Choroid plexus epithelial cell (primary cell): Measurements from ENCODE around the gene GUCY1A1.

Experiments used
- DNase-seq: peaks from one replicate; pipeline ENCODE4 v3.0.0-alpha.2; 2010; ENCODE audit warnings: low read depth
- H3K4me3 ChIP-seq: 2 replicates; pipeline ENCODE4 v1.5.1; 2011; ENCODE audit warnings: low read depth, mild to moderate bottlenecking, control low read depth, low read length, moderate library complexity
- CTCF ChIP-seq: conservative IDR thresholded peaks from 2 replicates; pipeline ENCODE4 v1.5.1; 2011; ENCODE audit warnings: low read depth, mild to moderate bottlenecking, control low read depth, inconsistent platforms, low read length, moderate library complexity

Gene GUCY1A1

GRCh38 chr4:155709918-155710317 is 43.3 kb downstream of the GUCY1A1 start:
- no peak overlapping the region for H3K4me3 ChIP-seq
- TF ChIP-seq CTCF = no peak
- DNase-seq = no peak

- DNase-seq = no peak
- TF ChIP-seq CTCF = no peak
- no peak overlapping the region for H3K4me3 ChIP-seq
Observed at GRCh38 chr4:155711556-155711955, 44.9 kb downstream of the GUCY1A1 start.

- no peak for TF ChIP-seq CTCF
- no peak overlapping the region for H3K4me3 ChIP-seq
- DNase-seq = no peak
Observed at GRCh38 chr4:155712846-155713245, 46.2 kb downstream of the GUCY1A1 start.

GRCh38 chr4:155713911-155714310 is 47.3 kb downstream of the GUCY1A1 start:
- TF ChIP-seq CTCF = no peak
- H3K4me3 ChIP-seq = no peak overlapping the region
- no peak for DNase-seq

- TF ChIP-seq CTCF = no peak
- no peak for DNase-seq
- no peak overlapping the region for H3K4me3 ChIP-seq
Observed at GRCh38 chr4:155722336-155722735, 55.7 kb downstream of the GUCY1A1 start.

GRCh38 chr4:155722816-155723499 is 56.3 kb downstream of the GUCY1A1 start:
- no peak overlapping the region for H3K4me3 ChIP-seq
- no peak for TF ChIP-seq CTCF
- DNase-seq = no peak

GRCh38 chr4:155724731-155725130 is 58.1 kb downstream of the GUCY1A1 start:
- H3K4me3 ChIP-seq = no peak overlapping the region
- no peak for TF ChIP-seq CTCF
- DNase-seq = no peak
